Natural killer cell (primary cell): ENCODE results near the gene PRKAR1A. TPM values are rescaled to one million over a fixed set of nuclear protein-coding genes. Genes with fewer than 3 reads are reported as not detected.

Source experiments
- ATAC-seq, 3 donors: fragments of 150-1000 bp in 2 of 3; fragments of 200-7000 bp in 1 of 3; cut with Tn5 transposase; 1 replicate in 1 of 3; 2 replicates in 2 of 3; pipeline ENCODE4 v1.10.0; 2021; ENCODE audit warnings: mild to moderate bottlenecking in 2 of 3, moderate library complexity in 2 of 3
- DNase-seq, 2 donors: peaks; one replicate each; pipeline versions ENCODE4 v3.0.0 to v3.0.0-alpha.2; 2013 to 2021; ENCODE audit warnings: mixed read lengths in 1 of 2
- H3K27ac ChIP-seq: one replicate; pipeline ENCODE4 v1.5.1; 2013; ENCODE audit warnings: mild to moderate bottlenecking, low read length
- H3K27me3 ChIP-seq: one replicate; pipeline ENCODE4 v1.6.1; 2013; ENCODE audit warnings: low read length; ENCODE audit not compliant: control insufficient read depth, insufficient read depth
- H3K36me3 ChIP-seq: one replicate; pipeline ENCODE4 v1.6.1; 2013; ENCODE audit warnings: low read length; ENCODE audit not compliant: control insufficient read depth, insufficient read depth
- H3K4me1 ChIP-seq: one replicate; pipeline ENCODE4 v1.6.1; 2013; ENCODE audit warnings: low read length; ENCODE audit not compliant: control insufficient read depth, insufficient read depth
- H3K4me3 ChIP-seq: one replicate; pipeline ENCODE4 v1.5.1; 2013; ENCODE audit warnings: low read length
- H3K9me3 ChIP-seq: one replicate; pipeline ENCODE4 v1.6.1; 2013; ENCODE audit warnings: low read length; ENCODE audit not compliant: control insufficient read depth, insufficient read depth
- H3K27ac Mint-ChIP-seq, 2 donors: one replicate each; pipeline ENCODE4 v1.8.0; 2022; ENCODE audit warnings: mild to moderate bottlenecking in 2 of 2, mixed read lengths in 2 of 2, moderate library complexity in 1 of 2
- H3K27me3 Mint-ChIP-seq, 2 donors: one replicate each; pipeline ENCODE4 v1.8.0; 2022; ENCODE audit warnings: low read depth in 2 of 2, mixed read lengths in 2 of 2
- H3K36me3 Mint-ChIP-seq: one replicate; pipeline ENCODE4 v1.8.0; 2022; ENCODE audit warnings: mixed read lengths
- H3K4me1 Mint-ChIP-seq, 2 donors: one replicate each; pipeline ENCODE4 v1.8.0; 2022; ENCODE audit warnings: mixed read lengths in 2 of 2
- H3K4me3 Mint-ChIP-seq: one replicate; pipeline ENCODE4 v1.8.0; 2022; ENCODE audit warnings: mild to moderate bottlenecking, moderate library complexity, mixed read lengths
- H3K9me3 Mint-ChIP-seq, 2 donors: one replicate each; pipeline ENCODE4 v1.8.0; 2022; ENCODE audit warnings: mixed read lengths in 2 of 2
- WGBS: methylation state at CpG from one replicate; pipeline ENCODE4 v1.1.7; 2013; ENCODE audit warnings: missing lambda C conversion rate; ENCODE audit not compliant: insufficient coverage; 5-methylcytosine and 5-hydroxymethylcytosine counted together
- intact Hi-C: fragments of 100-400 bp; cut with micrococcal nuclease; formaldehyde crosslinking; loops from one replicate; pipeline ENCODE4 v1.14.2; 2022
- total RNA-seq, 4 donors: library from RNA; stranded (reverse); fragments of 120-200 nt in 1 of 4; gene quantifications; one replicate each; pipeline versions ENCODE4 v1.2.3 to v1.2.4, GENCODE V29; 2013 to 2022
- TF ChIP-seq, protein P1 (sequence below): fragments of 200-600 bp; IDR thresholded peaks from one replicate; pipeline ENCODE4 v1.8.0; 2022; ENCODE audit warnings: antibody characterized with exemption

PRKAR1A gene
- total RNA-seq, 3 donors from 2014 or later (not counting 1 experiment from before 2014, with no cell fraction given), result 215 to 267 (median 234) TPM

- no peak for DNase-seq
Observed at GRCh38 chr17:68591583-68591982, 79.4 kb downstream of the PRKAR1A start.

DNA sequence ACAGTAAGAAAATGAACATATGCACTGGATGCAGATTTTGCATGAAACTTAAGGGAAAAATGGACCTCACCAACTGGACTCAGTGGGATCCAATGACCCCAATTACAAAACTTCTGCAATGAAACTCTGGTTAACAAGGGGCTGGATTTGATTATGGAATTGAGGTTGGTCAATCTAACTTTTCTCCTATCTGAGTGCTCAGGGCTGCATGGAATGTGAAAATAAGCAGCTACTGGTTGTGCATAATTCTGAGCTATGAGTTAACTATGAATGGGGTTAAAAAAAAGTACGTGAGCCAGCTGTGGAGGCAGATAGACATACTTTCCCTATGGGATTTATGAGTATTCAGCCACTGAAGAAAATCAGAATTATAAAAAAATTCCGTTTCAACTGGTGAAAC, 79.8 kb downstream of the PRKAR1A start:
- 78% methylated on average over 2 of the region's 2 CpGs for WGBS
- Mint-ChIP-seq H3K36me3 (no peaks in the 10 kb centered on the region), H3K27me3 (peaks cover 37 to 54% of the 10 kb centered on the region in 2 donors), H3K27ac (no peak overlapping the region), H3K9me3 (no peaks in the 10 kb centered on the region), H3K4me3 (peak overlapping the region; percentile 21), H3K4me1 (peaks cover 11 to 13% of the 10 kb centered on the region in 2 donors)
- H3K9me3 ChIP-seq, result no peaks in the 10 kb centered on the region
- H3K27me3 ChIP-seq, result no peaks in the 10 kb centered on the region
- no peaks in the 10 kb centered on the region for H3K36me3 ChIP-seq
- TF ChIP-seq, protein P1, sequence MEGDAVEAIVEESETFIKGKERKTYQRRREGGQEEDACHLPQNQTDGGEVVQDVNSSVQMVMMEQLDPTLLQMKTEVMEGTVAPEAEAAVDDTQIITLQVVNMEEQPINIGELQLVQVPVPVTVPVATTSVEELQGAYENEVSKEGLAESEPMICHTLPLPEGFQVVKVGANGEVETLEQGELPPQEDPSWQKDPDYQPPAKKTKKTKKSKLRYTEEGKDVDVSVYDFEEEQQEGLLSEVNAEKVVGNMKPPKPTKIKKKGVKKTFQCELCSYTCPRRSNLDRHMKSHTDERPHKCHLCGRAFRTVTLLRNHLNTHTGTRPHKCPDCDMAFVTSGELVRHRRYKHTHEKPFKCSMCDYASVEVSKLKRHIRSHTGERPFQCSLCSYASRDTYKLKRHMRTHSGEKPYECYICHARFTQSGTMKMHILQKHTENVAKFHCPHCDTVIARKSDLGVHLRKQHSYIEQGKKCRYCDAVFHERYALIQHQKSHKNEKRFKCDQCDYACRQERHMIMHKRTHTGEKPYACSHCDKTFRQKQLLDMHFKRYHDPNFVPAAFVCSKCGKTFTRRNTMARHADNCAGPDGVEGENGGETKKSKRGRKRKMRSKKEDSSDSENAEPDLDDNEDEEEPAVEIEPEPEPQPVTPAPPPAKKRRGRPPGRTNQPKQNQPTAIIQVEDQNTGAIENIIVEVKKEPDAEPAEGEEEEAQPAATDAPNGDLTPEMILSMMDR, result no peak
- no peaks in the 10 kb centered on the region for H3K4me1 ChIP-seq
- intact Hi-C loops, result no loop called here
- H3K4me3 ChIP-seq, result no peak overlapping the region
- no peak overlapping the region for H3K27ac ChIP-seq
- DNase-seq (no peak), ATAC-seq (no peak)

More at GRCh38 chr17:68591583-68591982, 79.4 kb downstream of the PRKAR1A start:
- H3K4me1 Mint-ChIP-seq, result peaks cover 11 to 13% of the 10 kb centered on the region in 2 donors
- H3K4me3 ChIP-seq, result no peak overlapping the region
- TF ChIP-seq, protein P1, result no peak
- H3K36me3 ChIP-seq, result no peaks in the 10 kb centered on the region
- intact Hi-C loops, result no loop called here
- no peak overlapping the region for H3K27ac Mint-ChIP-seq
- no peaks in the 10 kb centered on the region for H3K36me3 Mint-ChIP-seq
- 79% methylated on average over 11 of the region's 12 CpGs for WGBS
- no peak overlapping the region for H3K27ac ChIP-seq
- ATAC-seq, result no peak
- no peaks in the 10 kb centered on the region for H3K4me1 ChIP-seq
- H3K9me3 ChIP-seq, result no peaks in the 10 kb centered on the region
- peaks cover 33 to 49% of the 10 kb centered on the region in 2 donors for H3K27me3 Mint-ChIP-seq
- no peaks in the 10 kb centered on the region for H3K27me3 ChIP-seq
- peak overlapping the region; percentile 21 for H3K4me3 Mint-ChIP-seq
- H3K9me3 Mint-ChIP-seq, result no peaks in the 10 kb centered on the region

DNA sequence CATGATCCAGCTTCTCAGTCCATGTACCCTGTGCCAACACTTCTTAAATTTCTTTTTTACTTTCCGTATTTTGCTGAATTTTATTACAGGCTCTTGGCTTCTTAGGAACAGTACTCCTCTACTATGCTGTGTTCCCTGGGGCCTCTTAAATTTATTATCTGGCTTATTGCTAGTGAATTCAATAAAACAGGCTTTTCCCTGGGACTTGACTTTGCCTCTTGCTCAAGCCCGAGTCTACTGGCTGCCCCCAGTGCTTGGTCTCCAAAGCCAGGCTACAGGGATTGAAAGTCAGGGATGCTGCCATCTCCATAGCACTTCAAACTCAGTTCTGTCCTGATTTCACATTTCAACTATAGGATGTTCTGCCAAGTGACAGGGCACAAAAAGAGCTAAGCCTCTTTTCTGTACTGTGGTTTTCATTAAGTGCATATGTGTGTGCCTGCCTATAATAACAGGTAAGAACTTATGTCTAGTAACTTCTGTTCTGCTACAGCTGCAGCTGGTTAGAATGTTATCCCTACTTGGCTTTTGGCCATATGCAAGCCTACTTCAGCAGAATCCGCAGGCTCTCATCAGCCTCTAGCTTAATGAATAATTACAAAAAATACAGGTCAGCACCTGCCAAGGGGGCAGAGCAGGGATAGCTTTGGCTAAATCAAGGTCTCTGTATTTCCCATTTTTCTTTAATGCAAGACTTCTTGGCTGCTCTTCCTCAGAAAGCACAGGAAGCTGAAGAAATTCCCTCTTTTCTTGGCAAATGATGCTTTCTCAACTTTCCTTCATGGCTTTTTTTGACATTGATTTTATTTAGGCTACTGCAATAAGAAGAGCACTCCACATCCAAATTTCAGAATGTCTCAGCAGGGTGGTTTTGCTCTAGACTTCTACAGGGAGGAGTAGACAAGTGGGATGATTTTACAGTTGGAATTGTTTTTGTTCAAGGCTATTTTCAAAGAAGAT, 80.7 kb downstream of the PRKAR1A start:
- TF ChIP-seq, protein P1, result no peak
- Mint-ChIP-seq H3K36me3 (no peaks in the 10 kb centered on the region), H3K4me1 (peaks cover 11 to 13% of the 10 kb centered on the region in 2 donors), H3K9me3 (no peaks in the 10 kb centered on the region), H3K4me3 (no peak overlapping the region), H3K27me3 (peaks cover 38 to 63% of the 10 kb centered on the region in 2 donors), H3K27ac (no peak overlapping the region)
- no peaks in the 10 kb centered on the region for H3K36me3 ChIP-seq
- DNase-seq, result no peak
- H3K27ac ChIP-seq, result no peak overlapping the region
- H3K4me3 ChIP-seq, result no peak overlapping the region
- no peaks in the 10 kb centered on the region for H3K27me3 ChIP-seq
- intact Hi-C loops, result no loop called here
- WGBS, result 93% methylated on average over 3 of the region's 3 CpGs
- no peak for ATAC-seq
- no peaks in the 10 kb centered on the region for H3K4me1 ChIP-seq
- H3K9me3 ChIP-seq, result no peaks in the 10 kb centered on the region
